ENCODE data around the gene CLK2. TPM values are rescaled to one million over a fixed set of nuclear protein-coding genes. Genes with fewer than 3 reads are reported as not detected.
A peak's percentile ranks its signal among the peaks of the same experiment; 100 is the strongest.

CLK2 gene
- total RNA-seq, 2 donors from 2014 or later: 31.7 to 66.4 TPM

DNA sequence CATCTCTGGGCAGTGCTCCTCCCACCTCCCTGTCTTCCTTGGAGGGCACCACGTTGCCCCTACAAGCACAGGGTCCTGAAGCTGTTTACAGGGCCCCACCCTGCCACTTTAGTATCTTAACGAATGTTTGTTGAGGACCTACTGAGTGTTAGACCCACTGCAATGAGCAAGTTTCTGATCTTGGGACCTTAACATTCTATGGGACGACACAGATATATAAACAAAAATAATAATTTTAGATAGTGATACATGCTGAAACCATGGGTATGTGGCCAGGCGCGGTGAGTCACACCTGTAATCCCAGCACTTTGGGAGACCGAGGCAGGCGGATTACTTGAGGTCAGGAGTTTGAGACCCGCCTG lies 28.2 kb downstream of the CLK2 start:
- peak overlapping the region; percentile 91 for H3K27ac ChIP-seq
- no peaks in the 10 kb centered on the region for H3K9me3 ChIP-seq
- peak overlapping the region; percentile 49 for H3K4me3 ChIP-seq
- DNase-seq: no peak
- peak overlapping the region; percentile 81 to 91 for H3K9ac ChIP-seq (ENCODE audit: low read depth in 2 of 2, low read length in 2 of 2)
- no peaks in the 10 kb centered on the region for H3K36me3 ChIP-seq
- intact Hi-C loops (cut with DNase I): no loop called here
- H3K4me1 ChIP-seq: peaks cover 4% of the 10 kb centered on the region
- no peaks in the 10 kb centered on the region for H3K27me3 ChIP-seq
- TF ChIP-seq, protein P1, sequence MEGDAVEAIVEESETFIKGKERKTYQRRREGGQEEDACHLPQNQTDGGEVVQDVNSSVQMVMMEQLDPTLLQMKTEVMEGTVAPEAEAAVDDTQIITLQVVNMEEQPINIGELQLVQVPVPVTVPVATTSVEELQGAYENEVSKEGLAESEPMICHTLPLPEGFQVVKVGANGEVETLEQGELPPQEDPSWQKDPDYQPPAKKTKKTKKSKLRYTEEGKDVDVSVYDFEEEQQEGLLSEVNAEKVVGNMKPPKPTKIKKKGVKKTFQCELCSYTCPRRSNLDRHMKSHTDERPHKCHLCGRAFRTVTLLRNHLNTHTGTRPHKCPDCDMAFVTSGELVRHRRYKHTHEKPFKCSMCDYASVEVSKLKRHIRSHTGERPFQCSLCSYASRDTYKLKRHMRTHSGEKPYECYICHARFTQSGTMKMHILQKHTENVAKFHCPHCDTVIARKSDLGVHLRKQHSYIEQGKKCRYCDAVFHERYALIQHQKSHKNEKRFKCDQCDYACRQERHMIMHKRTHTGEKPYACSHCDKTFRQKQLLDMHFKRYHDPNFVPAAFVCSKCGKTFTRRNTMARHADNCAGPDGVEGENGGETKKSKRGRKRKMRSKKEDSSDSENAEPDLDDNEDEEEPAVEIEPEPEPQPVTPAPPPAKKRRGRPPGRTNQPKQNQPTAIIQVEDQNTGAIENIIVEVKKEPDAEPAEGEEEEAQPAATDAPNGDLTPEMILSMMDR (IDR thresholded peaks at IDR 0.05): no peak

DNA sequence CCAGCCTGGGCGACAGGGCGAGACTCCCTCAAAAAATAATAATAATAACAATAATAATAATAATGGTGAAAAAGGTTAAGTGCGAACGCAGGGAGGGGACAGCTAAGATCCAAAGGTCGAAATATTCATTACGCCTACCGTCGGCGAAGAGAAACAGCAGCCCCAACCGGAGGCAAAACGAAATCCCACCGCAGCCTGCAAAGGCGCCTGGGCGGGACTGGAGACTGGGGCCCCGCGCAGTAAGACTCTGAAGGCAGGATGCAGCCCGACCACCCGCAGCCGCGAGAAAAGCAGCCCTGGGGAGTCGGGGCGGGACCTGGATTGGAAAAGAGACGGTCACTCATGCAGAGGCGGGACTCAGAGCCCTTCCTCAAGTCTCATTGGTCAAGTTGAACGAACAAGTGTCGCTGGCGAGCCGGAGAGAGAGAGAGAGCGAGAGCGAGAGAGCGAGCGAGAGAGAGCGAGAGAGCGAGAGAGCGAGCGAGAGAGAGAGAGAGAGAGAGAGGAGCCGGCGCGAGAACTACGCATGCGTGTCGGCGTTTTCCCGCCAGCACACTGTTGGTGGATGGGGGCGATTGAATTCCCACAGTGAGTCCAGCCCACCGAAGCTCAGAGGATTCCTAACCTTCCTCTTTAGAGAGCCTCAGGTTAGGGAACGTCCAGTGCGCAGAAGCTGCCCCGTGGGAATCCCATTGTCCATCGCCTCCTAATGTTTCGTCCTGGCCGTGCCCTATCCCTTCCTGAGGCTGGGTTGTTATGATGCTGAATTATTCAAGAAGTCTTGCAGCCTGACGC lies 28.7 kb downstream of the CLK2 start:
- peak; percentile 98 for DNase-seq
- Histone ChIP-seq H3K4me3 (peak overlapping the region; percentile 49), H3K9me3 (no peaks in the 10 kb centered on the region), H3K27ac (peak overlapping the region; percentile 91), H3K9ac (ENCODE audit: low read depth in 2 of 2, low read length in 2 of 2) (peak overlapping the region; percentile 81 to 91), H3K4me1 (peaks cover 4% of the 10 kb centered on the region), H3K27me3 (no peaks in the 10 kb centered on the region), H3K36me3 (no peaks in the 10 kb centered on the region)
- intact Hi-C loops (cut with DNase I): no loop called here
- TF ChIP-seq, protein P1 (IDR thresholded peaks at IDR 0.05): peak; percentile 16

DNA sequence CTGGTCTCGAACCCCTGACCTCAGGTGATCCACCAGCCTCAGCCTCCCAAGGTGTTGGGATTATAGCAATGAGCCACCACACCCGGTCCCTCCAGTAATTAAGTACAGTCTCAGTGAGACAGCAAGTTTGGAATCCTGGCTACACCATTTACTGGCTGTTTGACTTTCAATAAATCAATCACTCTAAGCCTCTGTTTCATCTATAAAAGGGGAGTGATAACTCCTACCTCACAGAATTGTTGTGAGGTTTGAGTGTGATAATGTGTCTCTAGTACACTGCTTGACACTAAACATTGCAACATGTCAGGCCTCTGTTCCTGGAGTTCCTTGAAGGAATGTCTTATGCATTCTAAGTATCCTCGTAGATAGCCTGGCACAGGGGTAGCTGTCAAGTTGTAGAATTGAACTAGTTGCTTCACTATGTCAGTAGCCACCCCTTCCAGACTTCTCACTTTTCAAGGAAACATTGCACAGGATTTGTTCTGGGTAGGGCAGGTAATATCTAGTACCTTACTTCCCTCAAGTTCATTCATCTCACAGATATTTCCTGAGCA lies 30.4 kb downstream of the CLK2 start:
- H3K27me3 ChIP-seq: no peaks in the 10 kb centered on the region
- H3K9me3 ChIP-seq: no peaks in the 10 kb centered on the region
- H3K27ac ChIP-seq: peak overlapping the region; percentile 91
- H3K36me3 ChIP-seq: no peaks in the 10 kb centered on the region
- no peak overlapping the region for H3K4me3 ChIP-seq
- intact Hi-C loops (cut with DNase I): no loop called here
- peak overlapping the region in 1 of 2 donors; percentile 22 for H3K9ac ChIP-seq (ENCODE audit: low read depth in 2 of 2, low read length in 2 of 2)
- TF ChIP-seq, protein P1 (IDR thresholded peaks at IDR 0.05): no peak
- DNase-seq: no peak
- peaks cover 4% of the 10 kb centered on the region for H3K4me1 ChIP-seq

DNA sequence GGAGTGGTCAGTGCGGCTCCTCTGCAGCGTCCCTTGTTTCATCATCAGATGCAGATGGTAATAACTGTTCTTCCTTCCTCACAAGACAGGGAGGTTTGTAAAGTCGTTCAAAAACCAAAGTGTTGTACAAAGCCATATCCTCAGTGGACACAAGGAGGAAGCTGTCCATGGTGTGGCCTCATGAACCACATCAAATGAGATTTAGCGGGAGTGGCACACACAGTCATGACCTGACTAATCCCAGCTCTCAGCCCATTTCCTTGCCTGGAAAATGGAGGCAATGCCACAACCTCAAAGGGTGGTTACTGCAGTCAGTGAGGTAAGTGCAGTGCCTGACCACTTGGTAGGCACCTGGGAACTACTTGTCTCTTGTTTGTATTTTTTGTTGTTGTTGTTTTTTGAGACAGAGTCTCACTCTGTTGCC lies 31.5 kb downstream of the CLK2 start:
- Histone ChIP-seq H3K36me3 (no peaks in the 10 kb centered on the region), H3K27me3 (no peaks in the 10 kb centered on the region), H3K4me1 (peaks cover 4% of the 10 kb centered on the region), H3K4me3 (no peak overlapping the region), H3K27ac (peak overlapping the region; percentile 91), H3K9me3 (no peaks in the 10 kb centered on the region), H3K9ac (ENCODE audit: low read depth in 2 of 2, low read length in 2 of 2) (peak overlapping the region in 1 of 2 donors; percentile 55)
- TF ChIP-seq, protein P1 (IDR thresholded peaks at IDR 0.05): no peak
- intact Hi-C loops (cut with DNase I): no loop called here
- DNase-seq: no peak

DNA sequence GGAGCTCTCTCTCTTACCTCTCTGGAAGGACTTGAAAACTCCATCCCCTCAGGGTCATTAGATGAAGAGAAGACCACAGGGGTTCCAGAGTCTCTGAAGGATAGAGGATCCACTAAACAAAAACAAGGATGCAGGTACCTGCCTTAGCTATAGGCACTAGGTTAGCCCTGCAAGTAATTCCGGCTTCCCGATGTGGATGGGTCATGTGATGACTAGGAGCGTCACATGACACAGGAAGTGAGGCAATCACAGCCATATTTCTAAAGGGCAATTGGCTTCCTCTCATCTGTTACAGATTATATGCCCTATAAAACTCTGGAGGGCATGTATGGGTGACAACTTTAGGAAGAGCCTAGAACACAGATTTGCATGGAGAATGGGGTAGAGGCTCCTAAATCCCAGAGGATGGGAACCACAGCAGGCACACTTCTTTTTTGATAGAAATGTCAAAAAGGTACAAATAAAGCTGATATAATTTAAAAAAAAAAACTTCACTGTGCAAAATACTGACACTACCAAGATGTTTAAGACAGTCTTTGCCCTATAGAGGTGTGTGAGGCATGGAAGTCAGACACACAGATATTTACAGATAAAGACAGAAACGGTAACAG lies 32.1 kb downstream of the CLK2 start:
- DNase-seq: peak; percentile 90
- Histone ChIP-seq H3K9me3 (no peaks in the 10 kb centered on the region), H3K36me3 (no peaks in the 10 kb centered on the region), H3K4me3 (peak overlapping the region; percentile 34), H3K4me1 (peaks cover 4% of the 10 kb centered on the region), H3K9ac (ENCODE audit: low read depth in 2 of 2, low read length in 2 of 2) (peak overlapping the region in 1 of 2 donors; percentile 55), H3K27ac (peak overlapping the region; percentile 91), H3K27me3 (no peaks in the 10 kb centered on the region)
- intact Hi-C loops (cut with DNase I): no loop called here
- TF ChIP-seq, protein P1 (IDR thresholded peaks at IDR 0.05): no peak
